Measurements from ENCODE around the gene ARRB2. TPM values are rescaled to one million over a fixed set of nuclear protein-coding genes. Genes with fewer than 3 reads are reported as not detected.

The ARRB2 gene
- total and polyA plus RNA-seq, 2 donors from 2014 or later, result 32.8 to 63.1 TPM

- DNase-seq (no peak), FAIRE-seq (no peak)
- Histone ChIP-seq H3K4me3 (ENCODE audit: low read length in 3 of 3) (no peak overlapping the region), H3K27me3 (ENCODE audit: control insufficient read depth, insufficient read depth, low read length) (no peaks in the 10 kb centered on the region), H3K9me3 (ENCODE audit: control insufficient read depth in 2 of 3, insufficient read depth in 1 of 3, low read length in 3 of 3) (no peaks in the 10 kb centered on the region), H3K36me3 (ENCODE audit: control insufficient read depth in 2 of 3, insufficient read depth in 3 of 3, low read length in 3 of 3) (no peaks in the 10 kb centered on the region), H3K9ac (ENCODE audit: low read length in 3 of 3) (no peak overlapping the region), H3K4me1 (ENCODE audit: control insufficient read depth in 2 of 3, insufficient read depth in 2 of 3, low read depth in 1 of 3, low read length in 3 of 3) (peaks cover 0 to 16% (median 14%) of the 10 kb centered on the region in 3 donors), H3K27ac (ENCODE audit: low read depth in 2 of 2, low read length in 2 of 2) (no peak overlapping the region)
- no peak for TF ChIP-seq CTCF (IDR thresholded peaks at IDR 0.05; ENCODE audit: borderline replicate concordance, extremely low read depth, insufficient read depth)
- intact Hi-C loops (cut with DNase I), result no loop called here
Measured at GRCh38 chr17:4715063-4715744, 4.8 kb downstream of the ARRB2 start.

DNA sequence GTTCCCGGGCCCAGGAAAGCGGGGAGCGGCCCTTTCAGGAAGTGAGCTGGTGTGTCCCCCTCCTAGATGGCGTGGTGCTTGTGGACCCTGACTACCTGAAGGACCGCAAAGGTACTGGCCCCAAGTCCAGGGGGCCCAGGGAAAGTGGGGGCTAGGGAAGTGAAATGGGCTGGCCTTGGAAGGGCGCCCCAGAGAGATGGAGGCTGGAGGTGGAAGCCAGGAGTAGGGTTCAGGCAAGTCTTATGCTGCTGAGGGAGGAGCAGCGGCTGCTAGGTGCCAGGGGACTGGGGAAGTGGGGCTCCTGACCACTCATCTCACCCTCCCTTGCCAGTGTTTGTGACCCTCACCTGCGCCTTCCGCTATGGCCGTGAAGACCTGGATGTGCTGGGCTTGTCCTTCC is 5.6 kb downstream of the ARRB2 start:
- no peak for FAIRE-seq
- intact Hi-C loops (cut with DNase I), result no loop called here
- Histone ChIP-seq H3K4me1 (ENCODE audit: control insufficient read depth in 2 of 3, insufficient read depth in 2 of 3, low read depth in 1 of 3, low read length in 3 of 3) (peaks cover 0 to 14% (median 11%) of the 10 kb centered on the region in 3 donors), H3K27ac (ENCODE audit: low read depth in 2 of 2, low read length in 2 of 2) (no peak overlapping the region), H3K9me3 (ENCODE audit: control insufficient read depth in 2 of 3, insufficient read depth in 1 of 3, low read length in 3 of 3) (no peaks in the 10 kb centered on the region), H3K36me3 (ENCODE audit: control insufficient read depth in 2 of 3, insufficient read depth in 3 of 3, low read length in 3 of 3) (no peaks in the 10 kb centered on the region), H3K9ac (ENCODE audit: low read length in 3 of 3) (no peak overlapping the region), H3K27me3 (ENCODE audit: control insufficient read depth, insufficient read depth, low read length) (no peaks in the 10 kb centered on the region), H3K4me3 (ENCODE audit: low read length in 3 of 3) (no peak overlapping the region)
- no peak for TF ChIP-seq CTCF (IDR thresholded peaks at IDR 0.05; ENCODE audit: borderline replicate concordance, extremely low read depth, insufficient read depth)
- DNase-seq, result no peak

DNA sequence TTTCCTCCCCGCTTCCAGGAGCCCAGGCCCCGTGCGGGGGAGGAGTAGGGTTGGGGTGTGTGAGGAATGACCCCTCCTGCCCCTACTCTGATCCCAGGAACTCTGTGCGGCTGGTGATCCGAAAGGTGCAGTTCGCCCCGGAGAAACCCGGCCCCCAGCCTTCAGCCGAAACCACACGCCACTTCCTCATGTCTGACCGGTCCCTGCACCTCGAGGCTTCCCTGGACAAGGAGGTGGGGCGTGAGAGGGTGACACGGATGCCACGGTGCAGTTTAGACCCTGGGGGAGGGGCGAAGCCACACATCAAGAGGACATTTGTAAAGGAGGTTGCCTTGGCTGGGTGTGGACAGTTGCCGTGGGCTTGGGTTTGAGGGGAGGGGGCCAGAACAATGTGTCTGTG is 7.4 kb downstream of the ARRB2 start:
- Histone ChIP-seq H3K9me3 (ENCODE audit: control insufficient read depth in 2 of 3, insufficient read depth in 1 of 3, low read length in 3 of 3) (no peaks in the 10 kb centered on the region), H3K27me3 (ENCODE audit: control insufficient read depth, insufficient read depth, low read length) (no peaks in the 10 kb centered on the region), H3K27ac (ENCODE audit: low read depth in 2 of 2, low read length in 2 of 2) (no peak overlapping the region), H3K9ac (ENCODE audit: low read length in 3 of 3) (no peak overlapping the region), H3K4me3 (ENCODE audit: low read length in 3 of 3) (no peak overlapping the region), H3K4me1 (ENCODE audit: control insufficient read depth in 2 of 3, insufficient read depth in 2 of 3, low read depth in 1 of 3, low read length in 3 of 3) (peaks cover 0 to 2% (median 0%) of the 10 kb centered on the region in 3 donors), H3K36me3 (ENCODE audit: control insufficient read depth in 2 of 3, insufficient read depth in 3 of 3, low read length in 3 of 3) (no peaks in the 10 kb centered on the region)
- FAIRE-seq (no peak), DNase-seq (no peak)
- intact Hi-C loops (cut with DNase I), result no loop called here
- TF ChIP-seq CTCF (IDR thresholded peaks at IDR 0.05; ENCODE audit: borderline replicate concordance, extremely low read depth, insufficient read depth), result no peak

DNA sequence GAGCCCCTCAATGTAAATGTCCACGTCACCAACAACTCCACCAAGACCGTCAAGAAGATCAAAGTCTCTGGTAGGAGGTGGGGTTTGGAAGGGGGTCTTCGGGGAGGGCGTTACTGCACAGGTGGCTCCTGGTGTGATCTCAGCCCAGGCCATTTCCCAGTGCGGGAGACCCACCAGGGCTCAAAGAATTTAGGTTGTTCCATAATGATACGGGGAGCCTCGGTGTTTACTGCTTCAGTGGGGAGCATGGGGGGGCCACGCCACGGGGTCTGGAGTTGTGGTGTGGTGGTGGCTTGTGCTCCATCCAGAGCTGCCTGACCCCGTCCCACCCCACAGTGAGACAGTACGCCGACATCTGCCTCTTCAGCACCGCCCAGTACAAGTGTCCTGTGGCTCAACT is 7.8 kb downstream of the ARRB2 start:
- no peak for TF ChIP-seq CTCF (IDR thresholded peaks at IDR 0.05; ENCODE audit: borderline replicate concordance, extremely low read depth, insufficient read depth)
- Histone ChIP-seq H3K27ac (ENCODE audit: low read depth in 2 of 2, low read length in 2 of 2) (no peak overlapping the region), H3K9ac (ENCODE audit: low read length in 3 of 3) (no peak overlapping the region), H3K36me3 (ENCODE audit: control insufficient read depth in 2 of 3, insufficient read depth in 3 of 3, low read length in 3 of 3) (no peaks in the 10 kb centered on the region), H3K27me3 (ENCODE audit: control insufficient read depth, insufficient read depth, low read length) (no peaks in the 10 kb centered on the region), H3K4me3 (ENCODE audit: low read length in 3 of 3) (no peak overlapping the region), H3K4me1 (ENCODE audit: control insufficient read depth in 2 of 3, insufficient read depth in 2 of 3, low read depth in 1 of 3, low read length in 3 of 3) (peaks cover 0 to 2% (median 0%) of the 10 kb centered on the region in 3 donors), H3K9me3 (ENCODE audit: control insufficient read depth in 2 of 3, insufficient read depth in 1 of 3, low read length in 3 of 3) (no peaks in the 10 kb centered on the region)
- intact Hi-C loops (cut with DNase I), result no loop called here
- FAIRE-seq (no peak), DNase-seq (no peak)
